Progenitor cell of endocrine pancreas (in vitro differentiated cells): ENCODE measurements around the gene OLAH. TPM values are rescaled to one million over a fixed set of nuclear protein-coding genes. Genes with fewer than 3 reads are reported as not detected.

Experiments
- DNase-seq: peaks from one replicate; pipeline ENCODE4 v3.0.0; 2021; ENCODE audit warnings: low spot score; ENCODE audit not compliant: unreplicated experiment
- H3K27ac Mint-ChIP-seq: 2 replicates; pipeline ENCODE4 v1.8.0; 2021; ENCODE audit warnings: mild to moderate bottlenecking, moderate library complexity, mixed read lengths
- H3K27me3 Mint-ChIP-seq: 2 replicates; pipeline ENCODE4 v1.8.0; 2021; ENCODE audit warnings: mixed read lengths
- H3K36me3 Mint-ChIP-seq: 2 replicates; pipeline ENCODE4 v1.8.0; 2022; ENCODE audit warnings: mixed read lengths; ENCODE audit not compliant: insufficient read depth
- H3K4me1 Mint-ChIP-seq: 2 replicates; pipeline ENCODE4 v1.8.0; 2021; ENCODE audit warnings: low read depth, mixed read lengths
- H3K4me3 Mint-ChIP-seq: 2 replicates; pipeline ENCODE4 v1.8.0; 2021; ENCODE audit warnings: low read depth, mild to moderate bottlenecking, moderate library complexity, mixed read lengths
- H3K9me3 Mint-ChIP-seq: 2 replicates; pipeline ENCODE4 v1.8.0; 2021; ENCODE audit warnings: low read depth, mixed read lengths
- CTCF ChIP-seq: fragments of 200-600 bp; sonication (generic); IDR thresholded peaks from one replicate; pipeline ENCODE4 v1.5.0; 2021; ENCODE audit warnings: antibody characterized with exemption, mild to moderate bottlenecking; ENCODE audit not compliant: unreplicated experiment
- total RNA-seq: library from RNA; stranded (reverse); gene quantifications from 2 replicates; pipeline ENCODE4 v1.2.1, GENCODE V29; 2021

Gene OLAH
- total RNA-seq, 1 donor from 2014 or later = not detected

GRCh38 chr10:15046626-15047025 is 2.9 kb downstream of the OLAH start:
- H3K27ac Mint-ChIP-seq = no peak overlapping the region

GRCh38 chr10:15049533-15049932 is 5.8 kb downstream of the OLAH start:
- Mint-ChIP-seq H3K9me3 (peaks cover 3% of the 10 kb centered on the region), H3K27me3 (no peaks in the 10 kb centered on the region), H3K36me3 (no peaks in the 10 kb centered on the region), H3K4me3 (no peak overlapping the region), H3K4me1 (no peaks in the 10 kb centered on the region), H3K27ac (no peak overlapping the region)
- DNase-seq = no peak
- TF ChIP-seq CTCF = no peak

More at GRCh38 chr10:15046626-15047025, 2.9 kb downstream of the OLAH start:
- TF ChIP-seq CTCF = no peak
- Mint-ChIP-seq H3K4me3 (no peak overlapping the region), H3K4me1 (no peaks in the 10 kb centered on the region), H3K27me3 (no peaks in the 10 kb centered on the region), H3K36me3 (no peaks in the 10 kb centered on the region), H3K9me3 (peaks cover 2% of the 10 kb centered on the region)
- no peak for DNase-seq

- TF ChIP-seq CTCF = no peak
- H3K36me3 Mint-ChIP-seq = no peaks in the 10 kb centered on the region
Observed at GRCh38 chr10:15052121-15052520, 8.4 kb downstream of the OLAH start.

GRCh38 chr10:15053061-15053460 is 9.3 kb downstream of the OLAH start:
- H3K9me3 Mint-ChIP-seq = peaks cover 5% of the 10 kb centered on the region
- no peak overlapping the region for H3K27ac Mint-ChIP-seq
- H3K27me3 Mint-ChIP-seq = no peaks in the 10 kb centered on the region
- no peak for TF ChIP-seq CTCF
- H3K4me3 Mint-ChIP-seq = no peak overlapping the region
- no peaks in the 10 kb centered on the region for H3K4me1 Mint-ChIP-seq
- DNase-seq = no peak
- no peaks in the 10 kb centered on the region for H3K36me3 Mint-ChIP-seq

More at GRCh38 chr10:15052121-15052520, 8.4 kb downstream of the OLAH start:
- Mint-ChIP-seq H3K4me1 (no peaks in the 10 kb centered on the region), H3K9me3 (peaks cover 5% of the 10 kb centered on the region), H3K27ac (no peak overlapping the region), H3K27me3 (no peaks in the 10 kb centered on the region), H3K4me3 (no peak overlapping the region)
- no peak for DNase-seq

GRCh38 chr10:15058689-15059088 is 14.9 kb downstream of the OLAH start:
- H3K27ac Mint-ChIP-seq = no peak overlapping the region
- no peaks in the 10 kb centered on the region for H3K27me3 Mint-ChIP-seq
- no peak for TF ChIP-seq CTCF
- peaks cover 7% of the 10 kb centered on the region for H3K36me3 Mint-ChIP-seq
- DNase-seq = no peak
- no peaks in the 10 kb centered on the region for H3K4me1 Mint-ChIP-seq
- H3K9me3 Mint-ChIP-seq = peaks cover 15% of the 10 kb centered on the region
- no peak overlapping the region for H3K4me3 Mint-ChIP-seq
